H9 (cell line): ENCODE measurements around the gene GRID1. TPM values are rescaled to one million over a fixed set of nuclear protein-coding genes. Genes with fewer than 3 reads are reported as not detected.

Source experiments
- DNase-seq: peaks from one replicate; pipeline ENCODE4 v3.0.0-alpha.2; 2017
- H2AFZ ChIP-seq: one replicate; pipeline ENCODE4 v1.6.1; 2013; ENCODE audit warnings: mild to moderate bottlenecking, low read length, control low read depth, moderate library complexity
- H2AK5ac ChIP-seq: 2 replicates; pipeline ENCODE4 v1.6.1; 2013; ENCODE audit warnings: low read length, control low read depth, mixed read lengths; ENCODE audit not compliant: insufficient read length
- H2BK120ac ChIP-seq: one replicate; pipeline ENCODE4 v1.6.1; 2013; ENCODE audit warnings: low read depth, mild to moderate bottlenecking, low read length, control low read depth, inconsistent platforms; ENCODE audit not compliant: poor library complexity, severe bottlenecking
- H2BK12ac ChIP-seq: 2 replicates; pipeline ENCODE4 v1.6.1; 2013; ENCODE audit warnings: low read length, control low read depth, mixed read lengths, low read depth; ENCODE audit not compliant: insufficient read length
- H2BK15ac ChIP-seq: 2 replicates; pipeline ENCODE4 v1.6.1; 2013; ENCODE audit warnings: low read depth, low read length, control low read depth
- H2BK20ac ChIP-seq: one replicate; pipeline ENCODE4 v1.6.1; 2013; ENCODE audit warnings: low read depth, mild to moderate bottlenecking, low read length, control low read depth, inconsistent platforms; ENCODE audit not compliant: poor library complexity, severe bottlenecking
- H2BK5ac ChIP-seq: 2 replicates; pipeline ENCODE4 v1.6.1; 2013; ENCODE audit warnings: low read length, control low read depth, mixed read lengths; ENCODE audit not compliant: insufficient read length
- H3K14ac ChIP-seq: 2 replicates; pipeline ENCODE4 v1.6.1; 2013; ENCODE audit warnings: low read length, control low read depth; ENCODE audit not compliant: insufficient read depth
- H3K18ac ChIP-seq: 2 replicates; pipeline ENCODE4 v1.6.1; 2013; ENCODE audit warnings: low read depth, mild to moderate bottlenecking, mixed read lengths, low read length, control low read depth; ENCODE audit not compliant: insufficient read length
- H3K23ac ChIP-seq: 2 replicates; pipeline ENCODE4 v1.6.1; 2013; ENCODE audit warnings: low read length, control low read depth, mixed read lengths, low read depth; ENCODE audit not compliant: insufficient read length
- H3K23me2 ChIP-seq: 2 replicates; pipeline ENCODE4 v1.6.1; 2013; ENCODE audit warnings: low read depth, mild to moderate bottlenecking, mixed read lengths, low read length, control low read depth; ENCODE audit not compliant: insufficient read length, poor library complexity, severe bottlenecking
- H3K27ac ChIP-seq: 2 replicates; pipeline ENCODE4 v1.5.1; 2013; ENCODE audit warnings: low read length, control low read depth, mixed read lengths, low read depth; ENCODE audit not compliant: insufficient read length
- H3K27me3 ChIP-seq: 2 replicates; pipeline ENCODE4 v1.6.1; 2013; ENCODE audit warnings: low read length, control low read depth, inconsistent platforms; ENCODE audit not compliant: insufficient read depth
- H3K4ac ChIP-seq: 2 replicates; pipeline ENCODE4 v1.6.1; 2013; ENCODE audit warnings: low read depth, mild to moderate bottlenecking, control low read depth, inconsistent platforms, low read length, moderate library complexity
- H3K4me1 ChIP-seq: 2 replicates; pipeline ENCODE4 v1.6.1; 2013; ENCODE audit warnings: low read length, control low read depth, inconsistent platforms; ENCODE audit not compliant: insufficient read depth
- H3K4me2 ChIP-seq: 2 replicates; pipeline ENCODE4 v1.6.1; 2013; ENCODE audit warnings: low read length, control low read depth, mixed read lengths; ENCODE audit not compliant: insufficient read length, insufficient read depth
- H3K56ac ChIP-seq: 2 replicates; pipeline ENCODE4 v1.6.1; 2013; ENCODE audit warnings: low read depth, mild to moderate bottlenecking, mixed read lengths, low read length, control low read depth; ENCODE audit not compliant: insufficient read length
- H3K79me1 ChIP-seq: 2 replicates; pipeline ENCODE4 v1.6.1; 2013; ENCODE audit warnings: low read depth, mild to moderate bottlenecking, moderate library complexity, low read length, control low read depth, inconsistent platforms; ENCODE audit not compliant: insufficient read depth, poor library complexity, severe bottlenecking
- H3K79me2 ChIP-seq: 2 replicates; pipeline ENCODE4 v1.6.1; 2013; ENCODE audit warnings: low read length, control low read depth, inconsistent platforms; ENCODE audit not compliant: insufficient read depth
- H3K9ac ChIP-seq: 2 replicates; pipeline ENCODE4 v1.6.1; 2013; ENCODE audit warnings: low read length, control low read depth, mixed read lengths; ENCODE audit not compliant: insufficient read length; ENCODE audit errors: extremely low read depth
- H3K9me3 ChIP-seq: one replicate; pipeline ENCODE4 v1.6.1; 2013; ENCODE audit warnings: low read depth, low read length, inconsistent platforms; ENCODE audit not compliant: control insufficient read depth
- H3T11ph ChIP-seq: one replicate; pipeline ENCODE4 v1.6.1; 2013; ENCODE audit warnings: mild to moderate bottlenecking, low read length, control low read depth, inconsistent platforms
- H4K20me1 ChIP-seq: one replicate; pipeline ENCODE4 v1.6.1; 2013; ENCODE audit not compliant: control insufficient read depth, insufficient read length, insufficient read depth
- H4K5ac ChIP-seq: 2 replicates; pipeline ENCODE4 v1.6.1; 2013; ENCODE audit warnings: low read depth, mild to moderate bottlenecking, mixed read lengths, low read length, control low read depth; ENCODE audit not compliant: insufficient read length
- H4K8ac ChIP-seq: replicated peaks from 2 replicates; pipeline ENCODE4 v1.6.1; 2013; ENCODE audit warnings: low read length, control low read depth, mixed read lengths, low read depth; ENCODE audit not compliant: insufficient read length
- H4K91ac ChIP-seq: 2 replicates; pipeline ENCODE4 v1.6.1; 2013; ENCODE audit warnings: low read depth, mild to moderate bottlenecking, moderate library complexity, mixed read lengths, low read length, control low read depth; ENCODE audit not compliant: insufficient read length
- H3K27ac Mint-ChIP-seq, 3 experiments: 2 replicates in 2 of 3; 3 replicates in 1 of 3; pipeline ENCODE4 v1.8.0; 2020 to 2021; ENCODE audit warnings: mixed read lengths in 3 of 3, mild to moderate bottlenecking in 1 of 3, moderate library complexity in 1 of 3
- H3K27me3 Mint-ChIP-seq: 2 replicates; pipeline ENCODE4 v1.8.0; 2021; ENCODE audit warnings: low read depth, mild to moderate bottlenecking, moderate library complexity, mixed read lengths
- H3K36me3 Mint-ChIP-seq, 3 experiments: 2 replicates in 2 of 3; 3 replicates in 1 of 3; pipeline ENCODE4 v1.8.0; 2020 to 2021; ENCODE audit warnings: low read depth in 3 of 3, mixed read lengths in 3 of 3; ENCODE audit not compliant: insufficient read depth in 1 of 3
- H3K4me1 Mint-ChIP-seq, 2 experiments: 2 replicates each; pipeline ENCODE4 v1.8.0; 2020; ENCODE audit warnings: mixed read lengths in 2 of 2
- H3K4me3 Mint-ChIP-seq, 2 experiments: 2 replicates in 1 of 2; 3 replicates in 1 of 2; pipeline ENCODE4 v1.8.0; 2020 to 2021; ENCODE audit warnings: mild to moderate bottlenecking in 2 of 2, mixed read lengths in 2 of 2, moderate library complexity in 1 of 2
- H3K9me3 Mint-ChIP-seq, 2 experiments: 2 replicates in 1 of 2; 3 replicates in 1 of 2; pipeline ENCODE4 v1.8.0; 2020; ENCODE audit warnings: mild to moderate bottlenecking in 2 of 2, mixed read lengths in 2 of 2, moderate library complexity in 1 of 2
- WGBS: extraction: QIAGEN DNeasy Blood & Tissue Kit; methylation state at CpG from one replicate; pipeline ENCODE4 v1.1.7; 2013; ENCODE audit warnings: missing lambda C conversion rate, low lambda C conversion rate, mixed read lengths; ENCODE audit not compliant: insufficient read length; ENCODE audit errors: extremely low coverage; 5-methylcytosine and 5-hydroxymethylcytosine counted together
- total RNA-seq: library from RNA; stranded (reverse); gene quantifications from 2 replicates; pipeline ENCODE4 v1.2.1, GENCODE V29; 2021
- TF ChIP-seq, protein P1 (sequence below): fragments of 200-600 bp; sonication (generic); conservative IDR thresholded peaks from 3 replicates; pipeline ENCODE4 v1.8.0; 2021; ENCODE audit warnings: antibody characterized with exemption, mild to moderate bottlenecking

Gene GRID1
- total RNA-seq, 1 experiment from 2014 or later = 0.35 TPM

DNA sequence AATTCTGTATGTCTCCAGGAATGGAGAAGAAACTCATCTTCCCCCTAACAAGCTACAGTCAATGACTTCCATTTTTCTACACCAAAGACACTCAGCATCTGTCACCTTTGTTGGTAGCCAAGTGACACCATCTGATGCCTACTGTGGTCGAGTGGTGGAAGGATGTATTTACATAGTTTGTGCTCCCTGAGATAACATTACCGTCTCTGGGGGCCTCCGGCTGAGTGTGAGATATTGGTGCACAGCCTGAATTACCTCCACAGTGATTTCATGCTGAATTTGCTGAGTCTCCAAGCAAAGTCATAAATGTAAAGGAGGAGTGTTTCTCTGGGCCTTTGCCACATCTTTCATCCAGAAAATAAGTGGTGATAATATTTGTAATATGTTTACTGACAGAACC, 114.0 kb downstream of the GRID1 start:
- Mint-ChIP-seq H3K27ac (no peak overlapping the region), H3K27me3 (peaks cover 2% of the 10 kb centered on the region; the same call in 1 of the 2 replicates)
- no CpG with 5 or more reads among the region's 3 CpGs for WGBS

More for the DNA sequence above, 114.0 kb downstream of the GRID1 start:
- Histone ChIP-seq H2AFZ (no peak overlapping the region), H3K23me2 (no peaks in the 10 kb centered on the region), H2BK15ac (no peak overlapping the region), H3K4ac (no peak overlapping the region), H4K20me1 (no peaks in the 10 kb centered on the region), H3T11ph (no peak overlapping the region), H3K9me3 (no peaks in the 10 kb centered on the region), H3K14ac (no peak overlapping the region), H3K4me2 (no peak overlapping the region), H2BK5ac (no peak overlapping the region), H2AK5ac (no peak overlapping the region), H4K8ac (no peak overlapping the region), H3K79me2 (no peaks in the 10 kb centered on the region), H2BK120ac (no peak overlapping the region), H2BK12ac (no peak overlapping the region), H2BK20ac (no peak overlapping the region), H3K27me3 (no peaks in the 10 kb centered on the region), H3K56ac (no peak overlapping the region), H3K4me1 (peaks cover 7% of the 10 kb centered on the region; the same call in 1 of the 2 replicates), H3K27ac (no peak overlapping the region), H3K79me1 (no peaks in the 10 kb centered on the region), H4K91ac (no peak overlapping the region), H3K9ac (no peak overlapping the region), H3K18ac (no peak overlapping the region), H4K5ac (no peak overlapping the region), H3K23ac (no peak overlapping the region)
- peaks cover 8 to 12% of the 10 kb centered on the region in 2 experiments; a peak in 4 of 5 replicates for H3K9me3 Mint-ChIP-seq
- peaks cover 0 to 9% (median 2%) of the 10 kb centered on the region in 3 experiments; a peak in 5 of 7 replicates for H3K36me3 Mint-ChIP-seq
- TF ChIP-seq, protein P1, sequence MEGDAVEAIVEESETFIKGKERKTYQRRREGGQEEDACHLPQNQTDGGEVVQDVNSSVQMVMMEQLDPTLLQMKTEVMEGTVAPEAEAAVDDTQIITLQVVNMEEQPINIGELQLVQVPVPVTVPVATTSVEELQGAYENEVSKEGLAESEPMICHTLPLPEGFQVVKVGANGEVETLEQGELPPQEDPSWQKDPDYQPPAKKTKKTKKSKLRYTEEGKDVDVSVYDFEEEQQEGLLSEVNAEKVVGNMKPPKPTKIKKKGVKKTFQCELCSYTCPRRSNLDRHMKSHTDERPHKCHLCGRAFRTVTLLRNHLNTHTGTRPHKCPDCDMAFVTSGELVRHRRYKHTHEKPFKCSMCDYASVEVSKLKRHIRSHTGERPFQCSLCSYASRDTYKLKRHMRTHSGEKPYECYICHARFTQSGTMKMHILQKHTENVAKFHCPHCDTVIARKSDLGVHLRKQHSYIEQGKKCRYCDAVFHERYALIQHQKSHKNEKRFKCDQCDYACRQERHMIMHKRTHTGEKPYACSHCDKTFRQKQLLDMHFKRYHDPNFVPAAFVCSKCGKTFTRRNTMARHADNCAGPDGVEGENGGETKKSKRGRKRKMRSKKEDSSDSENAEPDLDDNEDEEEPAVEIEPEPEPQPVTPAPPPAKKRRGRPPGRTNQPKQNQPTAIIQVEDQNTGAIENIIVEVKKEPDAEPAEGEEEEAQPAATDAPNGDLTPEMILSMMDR = no peak
- DNase-seq = no peak
- H3K4me3 Mint-ChIP-seq = no peak overlapping the region
- peaks cover 14 to 16% of the 10 kb centered on the region in 2 experiments for H3K4me1 Mint-ChIP-seq
